Activated naive CD4-positive, alpha-beta T cell (primary cell): ENCODE data around the gene ANKRD24.
"Not testable (repeated sequence)": the region's sequence is repeated elsewhere in the genome, so short reads cannot be mapped to it uniquely, and the experiment has no call there.

Source experiments
- DNase-seq, 4 experiments: peaks; one replicate each; lab custom pipeline; 2025; lab: John Stamatoyannopoulos, UW

Gene ANKRD24

DNA sequence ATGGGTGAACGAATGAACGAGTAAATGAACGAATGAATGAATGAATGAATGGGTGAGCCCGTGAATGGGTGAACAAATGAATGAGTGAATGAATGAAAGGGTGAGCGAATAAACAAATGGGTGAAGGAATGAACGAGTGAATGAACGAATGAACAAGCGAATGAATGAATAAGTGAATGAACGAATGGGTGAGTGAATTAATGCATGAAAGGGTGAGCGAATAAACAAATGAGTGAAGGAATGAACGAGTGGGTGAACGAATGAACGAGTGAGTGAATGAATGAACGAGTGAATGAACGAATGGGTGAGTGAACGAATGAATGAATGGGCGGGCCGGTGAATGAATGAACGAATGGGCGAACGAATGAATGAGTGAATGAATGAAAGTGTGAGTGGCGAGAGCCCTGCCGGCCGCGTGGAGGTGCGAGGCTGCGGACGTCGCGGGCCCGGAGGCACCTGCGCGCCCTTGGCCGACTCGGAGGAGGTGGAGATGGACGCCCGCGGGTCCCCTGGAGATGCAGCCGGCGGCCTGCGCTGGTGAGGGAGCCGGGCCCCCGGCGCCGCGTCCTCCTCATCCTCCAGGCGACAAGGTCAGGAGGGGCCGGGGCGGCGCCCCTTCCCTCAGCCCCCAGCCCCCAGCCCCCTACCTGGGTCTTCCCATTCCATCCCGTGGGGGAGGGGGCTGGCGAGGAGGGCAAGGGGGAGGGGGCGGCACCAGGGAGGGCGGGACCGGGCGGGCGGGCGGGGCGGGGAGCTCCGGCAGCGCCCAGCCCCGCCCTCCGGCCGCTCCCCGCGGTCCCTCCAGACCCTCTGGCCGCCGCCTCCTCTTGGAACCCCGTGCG lies 15.4 kb downstream of the ANKRD24 start:
- no peak for DNase-seq

DNA sequence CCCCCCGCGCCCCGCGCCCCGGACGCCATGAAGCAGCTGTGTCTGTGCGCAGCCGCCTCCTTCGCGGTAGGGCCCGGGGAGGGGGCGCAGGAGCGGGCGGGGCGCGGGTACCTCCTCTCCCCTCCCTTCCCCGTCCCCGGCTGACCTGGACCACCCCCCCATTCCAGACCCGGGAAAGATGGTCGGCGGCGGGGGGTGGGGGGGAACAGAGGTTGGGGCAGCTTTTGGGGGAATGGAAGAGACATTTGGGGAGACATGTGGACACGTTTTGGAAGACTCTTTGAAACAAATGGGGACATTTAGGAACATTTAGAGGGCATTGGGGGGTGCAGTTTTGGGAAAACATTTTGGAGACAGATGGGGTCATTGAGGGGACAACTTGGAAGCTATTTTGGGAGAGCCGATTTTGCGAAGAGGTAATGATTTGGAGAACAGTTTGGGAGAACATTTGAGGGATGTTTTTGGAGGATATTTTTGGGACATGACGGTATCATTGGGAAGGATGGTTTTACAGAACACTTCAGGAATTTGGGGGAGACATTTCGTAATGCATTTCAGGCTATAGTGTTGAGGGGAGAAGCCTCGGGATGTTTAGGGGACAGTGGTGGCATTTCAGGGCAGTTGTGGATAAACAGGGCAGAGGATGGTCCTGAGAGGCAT lies 16.1 kb downstream of the ANKRD24 start:
- no peak for DNase-seq

DNA sequence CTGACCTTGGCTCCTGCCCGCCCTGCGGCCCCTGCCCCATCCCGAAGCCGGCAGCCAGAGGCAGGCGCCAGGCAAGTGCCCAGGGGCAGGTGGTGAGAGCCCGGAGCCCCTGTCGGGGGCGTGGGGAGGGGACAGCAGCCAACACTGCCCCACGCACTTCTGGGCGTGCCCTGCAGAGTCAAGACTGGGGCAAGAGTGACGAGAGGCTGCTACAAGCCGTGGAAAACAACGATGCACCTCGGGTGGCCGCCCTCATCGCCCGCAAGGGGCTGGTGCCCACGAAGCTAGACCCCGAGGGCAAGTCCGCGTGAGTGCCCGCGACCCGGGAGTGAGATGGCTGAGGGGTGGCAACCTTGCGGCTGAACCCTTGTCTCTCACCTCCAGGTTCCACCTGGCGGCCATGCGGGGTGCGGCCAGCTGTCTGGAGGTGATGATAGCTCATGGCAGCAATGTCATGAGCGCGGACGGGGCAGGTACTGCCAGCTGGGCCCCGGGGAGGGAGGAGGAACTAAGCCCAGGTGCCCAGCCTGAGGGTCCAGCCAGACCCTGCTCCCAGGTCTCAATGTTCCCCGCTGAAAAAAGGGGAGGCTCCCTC lies 17.3 kb downstream of the ANKRD24 start:
- DNase-seq, result no peak

DNA sequence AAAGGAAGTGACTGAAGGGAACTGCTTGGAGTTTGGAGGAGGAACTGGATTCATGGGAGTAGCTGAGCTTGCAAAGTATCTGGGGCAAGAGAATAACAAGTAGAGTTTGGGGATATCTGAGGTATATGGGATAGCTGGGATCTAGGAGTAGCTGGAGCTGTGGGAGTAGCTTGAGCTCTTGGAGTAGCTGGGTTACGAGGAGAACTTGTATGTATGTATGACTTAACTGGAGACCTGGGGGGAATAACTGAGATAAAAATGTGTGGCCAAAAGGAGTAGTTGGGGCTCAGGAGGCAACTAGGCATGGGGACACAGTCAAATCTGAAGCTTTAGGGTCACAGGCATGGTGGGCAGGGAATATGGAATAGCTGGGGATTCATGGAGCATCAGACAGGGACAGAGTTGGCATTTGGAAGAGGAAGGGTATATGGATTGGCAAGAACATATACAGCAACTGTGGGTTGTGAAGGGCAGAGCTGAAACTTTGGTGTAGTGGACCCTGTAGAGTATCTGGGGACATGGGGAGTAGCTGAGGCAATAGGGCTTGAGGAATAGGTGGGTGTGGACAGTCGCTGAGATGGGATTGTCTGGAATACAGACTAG lies 18.6 kb downstream of the ANKRD24 start:
- no peak for DNase-seq

DNA sequence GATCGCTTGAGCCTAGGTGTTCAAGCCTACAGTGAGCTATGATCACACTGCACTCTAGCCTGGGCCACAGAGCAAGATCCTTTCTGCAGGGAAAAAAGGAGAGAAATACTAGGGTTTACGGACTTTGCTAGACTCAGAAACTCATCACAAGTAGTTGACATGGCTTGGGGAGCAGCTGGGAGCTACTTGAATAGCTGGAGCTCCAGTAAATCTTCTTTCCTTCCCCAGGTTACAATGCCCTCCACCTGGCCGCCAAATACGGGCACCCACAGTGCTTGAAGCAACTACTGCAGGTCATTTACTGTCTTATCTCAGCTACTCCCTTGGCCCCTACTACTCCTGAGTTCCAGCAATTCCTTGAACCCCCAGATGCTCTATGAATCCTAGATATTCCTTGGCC lies 19.3 kb downstream of the ANKRD24 start:
- DNase-seq, result no peak

DNA sequence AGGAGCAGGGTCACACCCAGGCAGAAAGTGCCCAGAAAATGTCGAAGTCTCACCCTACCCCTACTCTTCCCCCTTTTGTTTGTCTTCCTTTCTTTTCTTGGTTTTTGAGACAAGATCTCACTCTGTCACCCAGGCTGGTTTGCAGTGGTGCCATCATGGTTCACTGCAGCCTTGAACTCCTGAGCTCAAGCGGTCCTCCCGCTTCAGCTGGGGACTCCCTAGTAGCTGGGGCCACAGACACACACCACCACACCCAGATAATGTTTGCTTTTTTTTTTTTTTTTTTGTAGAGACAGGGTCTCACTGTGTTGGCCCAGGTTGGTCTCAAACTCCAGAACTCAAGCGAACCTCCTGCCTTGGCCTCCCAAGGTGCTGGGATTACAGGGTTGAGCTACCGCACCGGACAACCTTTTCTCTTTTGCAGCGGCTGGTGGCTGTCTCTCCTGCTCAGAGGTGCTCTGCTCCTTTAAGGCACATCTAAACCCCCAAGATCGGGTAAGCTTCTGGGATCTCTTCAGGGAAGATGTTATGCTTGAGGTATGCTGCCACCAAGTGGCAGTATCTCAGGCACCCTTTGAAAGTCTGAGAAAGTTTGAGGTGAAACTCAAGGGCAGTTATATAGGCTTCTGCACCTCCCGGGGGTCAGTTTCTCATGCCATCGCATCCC lies 24.5 kb downstream of the ANKRD24 start:
- DNase-seq, result no peak

DNA sequence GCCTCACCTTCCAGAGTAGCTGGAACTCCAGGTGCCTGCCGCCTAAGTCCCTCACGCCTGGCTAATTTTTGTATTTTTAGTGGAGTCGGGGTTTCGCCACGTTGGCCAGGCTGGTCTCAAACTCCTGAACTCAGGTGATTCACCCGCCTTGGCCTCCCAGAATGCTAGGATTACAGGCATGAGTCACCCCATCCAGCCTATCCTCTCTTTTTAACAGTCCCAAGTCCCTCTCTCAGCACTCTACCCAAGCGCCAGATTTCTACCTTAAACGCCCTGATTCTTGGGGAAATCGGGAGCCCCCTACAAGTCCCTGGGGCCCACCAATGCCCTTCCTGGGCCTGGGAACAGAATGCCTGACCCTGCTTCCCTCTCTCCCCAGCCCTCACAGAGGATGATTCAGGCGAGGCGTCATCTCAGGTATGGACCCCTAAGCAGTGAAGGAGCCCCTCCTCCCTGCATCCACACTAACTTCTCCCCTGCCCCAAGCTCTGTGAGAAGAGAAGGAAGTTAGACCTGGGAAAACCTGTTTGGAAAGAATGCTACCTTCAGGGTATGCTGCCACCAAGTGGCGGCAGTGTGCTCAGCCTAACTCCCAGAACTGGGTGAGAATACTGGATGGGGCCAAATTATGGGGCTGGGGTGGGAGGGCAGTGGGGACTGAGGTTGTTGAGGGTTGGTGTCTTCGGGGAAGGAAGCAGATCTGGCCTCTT lies 26.1 kb downstream of the ANKRD24 start:
- DNase-seq, result no peak

DNA sequence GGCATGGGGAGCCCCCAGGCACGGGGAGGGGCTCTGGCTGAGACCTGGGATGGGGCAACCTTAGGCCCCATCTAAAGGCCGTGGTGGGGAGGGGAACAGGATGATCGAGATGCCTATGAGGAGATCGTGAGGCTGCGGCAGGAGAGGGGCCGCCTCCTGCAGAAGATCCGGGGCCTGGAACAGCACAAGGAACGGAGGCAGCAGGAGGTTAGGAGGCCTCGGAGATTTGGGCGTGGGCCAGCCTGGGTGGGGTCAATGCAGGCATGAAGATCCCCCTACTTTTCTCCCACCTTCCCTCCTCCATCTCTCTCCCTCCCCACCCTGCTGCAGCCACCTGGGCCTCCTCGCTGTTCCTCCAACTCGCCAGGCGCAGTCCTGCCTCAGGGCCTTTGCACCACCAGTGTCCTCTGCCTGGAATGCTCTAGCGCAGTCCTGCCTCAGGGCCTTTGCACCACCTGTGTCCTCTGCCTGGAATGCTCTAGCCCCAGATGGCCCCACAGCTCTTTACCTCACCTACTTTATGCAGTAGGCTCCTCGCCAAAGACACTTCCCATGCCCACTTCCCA lies 27.8 kb downstream of the ANKRD24 start:
- no peak for DNase-seq

DNA sequence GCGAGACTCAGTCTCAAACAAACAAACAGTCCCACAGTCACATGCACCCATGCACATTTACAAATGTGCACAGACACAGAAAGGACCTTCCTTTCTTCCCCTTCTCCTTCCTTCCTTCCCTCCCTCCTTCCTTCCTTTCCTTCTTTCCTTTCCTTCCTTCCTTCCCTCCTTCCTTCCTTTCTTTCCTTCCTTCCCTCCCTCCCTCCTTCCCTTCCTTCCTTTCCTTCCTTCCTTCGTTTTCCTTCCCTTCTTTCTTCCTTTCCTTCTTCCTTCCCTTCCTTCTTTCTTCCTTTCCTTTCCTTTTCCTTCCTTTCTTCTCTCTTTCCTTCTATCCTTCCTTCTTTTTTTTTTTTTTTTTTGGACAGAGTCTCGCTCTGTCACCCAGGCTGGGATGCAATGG lies 30.6 kb downstream of the ANKRD24 start:
- no peak for DNase-seq

DNA sequence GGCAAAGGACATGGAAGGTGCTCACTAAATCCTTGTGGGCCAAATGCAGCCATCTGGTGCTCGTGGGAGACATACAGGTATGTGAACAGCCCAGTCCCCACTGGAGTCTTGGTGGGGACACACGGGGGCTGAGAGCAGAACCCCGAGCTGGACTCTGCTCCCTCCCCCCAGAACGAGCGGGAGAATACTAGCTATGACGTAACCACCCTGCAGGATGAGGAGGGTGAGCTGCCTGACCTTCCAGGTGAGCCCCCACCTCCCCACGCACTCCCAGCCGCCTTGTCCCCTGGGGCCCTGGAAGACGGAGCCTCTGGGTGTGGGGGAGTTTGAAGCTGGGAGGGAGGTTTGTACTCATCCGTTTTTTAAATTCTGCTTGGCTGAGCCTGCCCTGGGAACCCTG lies 33.3 kb downstream of the ANKRD24 start:
- no peak for DNase-seq

DNA sequence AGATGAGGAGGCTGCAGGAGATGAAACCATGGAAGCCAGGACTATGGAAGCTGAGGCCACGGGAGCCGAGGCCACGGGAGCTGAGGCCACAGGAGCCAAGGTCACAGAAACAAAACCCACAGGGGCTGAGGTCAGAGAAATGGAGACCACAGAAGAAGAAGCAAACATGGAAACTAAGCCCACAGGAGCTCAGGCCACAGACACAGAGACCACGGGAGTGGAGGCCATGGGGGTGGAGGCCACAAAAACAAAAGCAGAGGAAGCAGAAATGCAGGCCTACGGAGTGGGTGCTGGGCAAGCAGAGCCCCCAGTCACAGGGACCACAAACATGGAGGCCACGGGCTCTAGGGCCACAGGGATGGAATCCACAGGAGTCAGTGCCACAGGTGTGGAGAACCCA lies 34.4 kb downstream of the ANKRD24 start:
- no peak for DNase-seq

DNA sequence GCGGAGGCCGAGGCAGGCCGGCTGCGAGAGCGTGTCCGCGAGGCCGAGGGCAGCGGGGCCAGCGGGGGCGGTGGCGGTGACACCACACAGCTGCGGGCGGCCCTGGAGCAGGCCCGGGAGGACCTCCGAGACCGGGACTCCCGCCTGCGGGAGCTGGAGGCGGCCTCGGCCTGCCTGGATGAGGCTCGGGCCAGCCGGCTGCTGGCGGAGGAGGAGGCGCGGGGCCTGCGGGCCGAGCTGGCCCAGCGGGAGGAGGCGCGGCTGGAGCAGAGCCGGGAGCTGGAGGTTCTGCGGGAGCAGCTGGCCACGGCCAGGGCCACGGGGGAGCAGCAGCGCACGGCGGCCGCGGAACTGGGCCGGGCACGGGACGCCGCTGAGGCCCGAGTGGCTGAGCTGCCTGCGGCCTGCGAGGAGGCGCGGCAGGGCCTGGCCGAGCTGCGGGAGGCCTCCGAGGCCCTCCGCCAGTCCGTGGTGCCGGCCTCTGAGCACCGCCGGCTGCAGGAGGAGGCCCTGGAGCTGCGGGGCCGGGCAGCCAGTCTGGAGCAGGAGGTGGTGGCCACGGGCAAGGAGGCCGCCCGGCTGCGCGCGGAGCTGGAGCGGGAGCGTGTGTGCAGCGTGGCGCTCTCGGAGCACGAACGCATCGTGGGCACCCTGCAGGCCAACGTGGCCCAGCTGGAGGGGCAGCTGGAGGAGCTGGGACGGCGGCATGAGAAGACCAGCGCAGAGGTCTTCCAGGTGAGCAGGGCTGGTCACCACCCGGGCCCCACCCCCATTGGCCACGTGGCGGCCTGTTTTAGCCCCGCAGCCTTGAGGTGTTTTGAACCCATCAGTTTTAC lies 35.2 kb downstream of the ANKRD24 start:
- no peak for DNase-seq

DNA sequence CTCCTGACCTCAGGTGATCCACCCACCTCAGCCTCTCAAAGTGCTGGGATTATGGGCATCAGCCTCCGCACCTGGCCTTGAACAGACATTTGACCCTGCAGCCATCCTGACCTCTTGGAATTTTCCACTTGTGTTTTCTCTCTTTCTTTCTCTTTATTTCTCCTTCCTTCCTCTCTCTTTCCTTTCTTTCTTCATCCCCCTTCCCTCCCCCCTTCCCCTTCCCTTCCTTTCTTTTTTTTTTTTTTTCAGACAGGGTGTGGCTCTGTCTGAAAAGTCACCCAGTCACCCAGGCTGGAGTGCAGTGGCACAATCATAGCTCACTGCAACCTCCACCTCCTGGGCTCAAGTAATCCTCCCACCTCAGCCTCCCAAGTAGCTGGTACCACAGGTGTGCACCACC lies 36.0 kb downstream of the ANKRD24 start:
- DNase-seq, result not testable (repeated sequence)

DNA sequence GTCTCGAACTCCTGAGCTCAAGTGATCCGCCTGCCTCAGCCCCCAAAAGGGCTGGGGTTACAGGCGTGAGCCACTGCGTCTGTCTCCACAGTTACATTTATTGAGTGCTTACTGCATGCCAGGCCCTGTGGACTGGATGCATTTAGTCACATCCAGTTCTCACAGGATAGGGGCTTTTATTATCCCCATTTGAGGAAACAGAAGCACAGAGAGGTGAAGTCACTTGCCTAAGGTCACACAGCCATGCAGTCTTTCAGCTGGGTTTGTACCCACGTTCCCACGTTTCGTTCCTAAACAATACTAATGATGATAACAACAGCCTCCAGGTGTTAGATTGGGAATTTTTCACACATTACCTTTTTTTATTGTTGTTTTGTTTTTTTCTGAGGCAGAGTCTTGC lies 37.7 kb downstream of the ANKRD24 start:
- DNase-seq, result no peak

DNA sequence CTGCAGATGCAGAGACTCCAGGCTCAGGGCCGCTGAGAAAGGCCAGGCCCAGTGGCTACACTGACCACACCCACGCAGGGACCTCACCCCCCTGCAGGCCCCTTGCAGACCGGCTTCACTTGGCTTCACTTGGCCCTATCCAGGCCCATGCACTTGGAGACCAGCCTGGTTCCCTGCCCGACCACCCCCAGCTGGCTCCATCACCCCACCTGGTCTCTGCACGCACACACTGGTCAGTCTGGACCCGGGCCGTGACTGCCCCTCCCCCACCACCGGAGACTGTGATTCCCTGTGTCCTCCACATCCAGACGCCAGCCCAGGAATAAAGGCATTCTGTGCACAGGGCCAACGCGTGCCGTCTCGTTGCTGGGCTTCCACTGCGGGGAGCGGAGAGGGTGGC lies 42.0 kb downstream of the ANKRD24 start:
- DNase-seq, result no peak

DNA sequence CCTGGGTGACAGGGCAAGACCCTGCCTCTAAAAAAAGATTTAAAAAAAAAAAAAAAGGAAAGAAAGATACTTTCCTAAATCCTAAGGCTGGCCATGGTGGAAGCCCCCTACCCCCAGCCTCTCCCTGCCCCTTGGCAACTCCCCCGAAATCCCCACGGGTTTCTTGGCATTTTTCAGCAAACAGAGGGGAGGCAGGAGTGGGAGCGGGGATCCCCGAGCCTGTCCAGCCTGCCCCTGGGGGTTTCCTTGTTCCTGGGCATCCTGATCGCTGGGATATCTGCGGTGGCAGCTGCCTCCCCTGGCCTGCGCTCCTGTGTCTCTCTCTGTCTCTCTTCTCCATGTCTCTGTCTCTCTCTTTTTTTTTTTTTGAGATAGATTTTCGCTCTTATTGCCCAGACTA lies 43.4 kb downstream of the ANKRD24 start:
- no peak for DNase-seq

DNA sequence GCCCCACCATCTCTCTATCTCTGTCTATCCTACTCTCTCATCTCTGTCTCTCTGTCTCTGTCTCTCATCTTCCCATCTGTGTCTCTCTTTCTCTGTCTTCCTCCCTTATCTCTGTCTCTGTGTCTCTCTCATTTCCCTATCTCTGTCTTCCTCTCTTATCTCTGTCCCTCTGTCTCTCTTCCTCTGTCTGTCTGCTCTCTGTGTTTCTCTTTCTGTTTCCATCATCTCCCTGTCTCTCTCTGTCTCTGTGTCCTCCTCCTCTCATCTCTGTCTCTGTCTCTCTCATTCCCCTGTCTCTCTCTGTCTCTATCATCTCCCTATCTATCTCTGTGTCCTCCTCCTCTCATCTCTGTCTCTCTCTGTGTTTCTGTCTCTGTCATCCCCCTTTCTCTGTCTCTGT lies 45.3 kb downstream of the ANKRD24 start:
- no peak for DNase-seq

DNA sequence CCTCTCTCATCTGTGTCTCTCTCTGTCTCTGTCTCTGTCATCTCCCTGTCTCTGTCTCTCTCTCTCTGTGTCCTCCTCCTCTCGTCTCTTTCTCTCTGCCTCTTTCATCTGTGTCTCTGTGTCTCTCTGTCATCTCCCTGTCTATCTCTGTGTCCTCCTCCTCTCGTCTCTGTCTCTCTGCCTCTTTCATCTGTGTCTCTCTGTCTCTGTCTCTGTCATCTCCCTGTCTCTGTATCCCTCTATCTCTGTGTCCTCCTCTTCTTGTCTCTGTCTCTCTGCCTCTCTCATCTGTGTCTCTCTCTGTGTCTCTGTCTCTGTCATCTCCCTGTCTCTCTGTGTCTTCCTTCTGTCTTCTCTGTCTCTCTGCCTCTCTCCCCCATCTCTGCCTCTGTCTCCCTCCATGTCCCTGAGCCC lies 46.3 kb downstream of the ANKRD24 start:
- DNase-seq, result no peak

DNA sequence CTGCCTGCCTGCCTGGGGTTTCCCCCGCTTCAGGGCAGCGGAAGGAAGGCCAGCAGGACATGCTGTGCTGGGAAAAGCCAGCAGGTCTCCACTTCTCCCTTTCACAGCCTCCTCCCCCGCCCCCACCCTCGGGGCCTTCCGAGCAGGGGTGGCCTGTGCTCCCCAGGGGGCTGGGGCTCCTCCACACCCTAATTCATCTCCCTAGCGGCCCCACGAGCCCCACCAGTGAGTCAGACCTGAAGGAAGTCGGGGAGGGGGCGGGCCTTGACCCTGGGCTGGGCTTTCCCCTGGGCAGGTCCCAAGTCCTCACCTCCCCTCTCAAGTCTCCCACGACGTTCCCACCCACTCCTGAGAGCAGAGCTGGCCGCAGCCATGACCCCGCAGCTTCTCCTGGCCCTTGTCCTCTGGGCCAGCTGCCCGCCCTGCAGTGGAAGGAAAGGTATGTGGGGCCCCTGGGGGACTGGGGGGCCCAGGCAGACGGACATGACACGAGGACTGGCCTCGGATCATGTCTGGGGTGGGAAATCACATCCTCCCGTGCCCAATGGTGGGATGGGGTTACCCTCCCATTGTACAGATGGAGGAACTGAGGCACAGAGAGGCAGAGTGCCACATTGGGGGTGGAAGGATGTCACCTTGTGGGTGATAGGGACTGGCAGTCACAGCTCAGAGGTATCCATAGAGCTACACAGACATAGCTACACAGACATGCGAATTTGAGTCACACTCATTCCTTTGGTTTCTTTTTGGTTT lies 46.9 kb downstream of the ANKRD24 start, which contains the start of gene EBI3:
TSS of gene EBI3 (plus strand) at position 345 of the 753 bp plus-strand sequence. CDS start at position 373, 28 bp downstream.
- no peak for DNase-seq
